NB4 (cell line): ENCODE data around the gene BTBD9.

Experiments used
- MYC ChIP-seq: IDR thresholded peaks from 2 replicates; pipeline ENCODE4 v1.6.1; 2011; ENCODE audit warnings: low read depth, low read length
- POLR2A ChIP-seq: IDR thresholded peaks from 2 replicates; pipeline ENCODE4 v1.6.1; 2011; ENCODE audit warnings: mild to moderate bottlenecking; ENCODE audit not compliant: insufficient read length; ENCODE audit errors: extremely low read depth
- TF ChIP-seq, protein P1 (sequence below): IDR thresholded peaks from one replicate; pipeline ENCODE4 v1.5.1; 2012; ENCODE audit warnings: low read depth, low read length
- TF ChIP-seq, protein P2 (sequence below): IDR thresholded peaks from 2 replicates; pipeline ENCODE4 v1.6.1; 2011; ENCODE audit warnings: low read depth, low read length

DNA sequence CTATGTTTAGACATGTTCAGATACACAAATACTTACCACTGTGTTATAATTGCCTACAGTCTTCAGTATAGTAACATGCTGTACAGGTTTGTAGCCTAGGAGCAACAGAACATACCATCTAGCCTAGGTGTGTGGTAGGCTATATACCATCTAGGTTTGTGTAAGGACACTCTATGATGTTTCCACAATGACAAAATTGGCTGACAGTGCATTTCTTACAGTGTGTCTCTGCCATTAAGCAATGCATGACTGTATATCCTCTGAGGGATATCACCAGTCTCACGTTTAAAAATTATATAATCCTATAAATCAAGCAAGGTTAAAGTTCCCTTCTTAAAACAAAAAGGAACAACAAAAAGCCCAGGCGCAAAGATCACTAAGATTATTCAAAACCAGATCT lies 352.2 kb downstream of the BTBD9 start:
- TF ChIP-seq, protein P1, sequence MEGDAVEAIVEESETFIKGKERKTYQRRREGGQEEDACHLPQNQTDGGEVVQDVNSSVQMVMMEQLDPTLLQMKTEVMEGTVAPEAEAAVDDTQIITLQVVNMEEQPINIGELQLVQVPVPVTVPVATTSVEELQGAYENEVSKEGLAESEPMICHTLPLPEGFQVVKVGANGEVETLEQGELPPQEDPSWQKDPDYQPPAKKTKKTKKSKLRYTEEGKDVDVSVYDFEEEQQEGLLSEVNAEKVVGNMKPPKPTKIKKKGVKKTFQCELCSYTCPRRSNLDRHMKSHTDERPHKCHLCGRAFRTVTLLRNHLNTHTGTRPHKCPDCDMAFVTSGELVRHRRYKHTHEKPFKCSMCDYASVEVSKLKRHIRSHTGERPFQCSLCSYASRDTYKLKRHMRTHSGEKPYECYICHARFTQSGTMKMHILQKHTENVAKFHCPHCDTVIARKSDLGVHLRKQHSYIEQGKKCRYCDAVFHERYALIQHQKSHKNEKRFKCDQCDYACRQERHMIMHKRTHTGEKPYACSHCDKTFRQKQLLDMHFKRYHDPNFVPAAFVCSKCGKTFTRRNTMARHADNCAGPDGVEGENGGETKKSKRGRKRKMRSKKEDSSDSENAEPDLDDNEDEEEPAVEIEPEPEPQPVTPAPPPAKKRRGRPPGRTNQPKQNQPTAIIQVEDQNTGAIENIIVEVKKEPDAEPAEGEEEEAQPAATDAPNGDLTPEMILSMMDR = no peak
- no peak for TF ChIP-seq POLR2A
- TF ChIP-seq, protein P2, sequence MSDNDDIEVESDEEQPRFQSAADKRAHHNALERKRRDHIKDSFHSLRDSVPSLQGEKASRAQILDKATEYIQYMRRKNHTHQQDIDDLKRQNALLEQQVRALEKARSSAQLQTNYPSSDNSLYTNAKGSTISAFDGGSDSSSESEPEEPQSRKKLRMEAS = no peak
- TF ChIP-seq MYC = no peak
